Measurements from ENCODE around the gene LHX3. TPM values are rescaled to one million over a fixed set of nuclear protein-coding genes. Genes with fewer than 3 reads are reported as not detected.
A peak's percentile ranks its signal among the peaks of the same experiment; 100 is the strongest.

The LHX3 gene
- total RNA-seq, result not detected
- polyA plus RNA-seq, result not detected
- long read RNA-seq, donor 1, result 0 reads
- long read RNA-seq, donor 2, result 0 reads
- long read RNA-seq, donor 3, result 0 reads

DNA sequence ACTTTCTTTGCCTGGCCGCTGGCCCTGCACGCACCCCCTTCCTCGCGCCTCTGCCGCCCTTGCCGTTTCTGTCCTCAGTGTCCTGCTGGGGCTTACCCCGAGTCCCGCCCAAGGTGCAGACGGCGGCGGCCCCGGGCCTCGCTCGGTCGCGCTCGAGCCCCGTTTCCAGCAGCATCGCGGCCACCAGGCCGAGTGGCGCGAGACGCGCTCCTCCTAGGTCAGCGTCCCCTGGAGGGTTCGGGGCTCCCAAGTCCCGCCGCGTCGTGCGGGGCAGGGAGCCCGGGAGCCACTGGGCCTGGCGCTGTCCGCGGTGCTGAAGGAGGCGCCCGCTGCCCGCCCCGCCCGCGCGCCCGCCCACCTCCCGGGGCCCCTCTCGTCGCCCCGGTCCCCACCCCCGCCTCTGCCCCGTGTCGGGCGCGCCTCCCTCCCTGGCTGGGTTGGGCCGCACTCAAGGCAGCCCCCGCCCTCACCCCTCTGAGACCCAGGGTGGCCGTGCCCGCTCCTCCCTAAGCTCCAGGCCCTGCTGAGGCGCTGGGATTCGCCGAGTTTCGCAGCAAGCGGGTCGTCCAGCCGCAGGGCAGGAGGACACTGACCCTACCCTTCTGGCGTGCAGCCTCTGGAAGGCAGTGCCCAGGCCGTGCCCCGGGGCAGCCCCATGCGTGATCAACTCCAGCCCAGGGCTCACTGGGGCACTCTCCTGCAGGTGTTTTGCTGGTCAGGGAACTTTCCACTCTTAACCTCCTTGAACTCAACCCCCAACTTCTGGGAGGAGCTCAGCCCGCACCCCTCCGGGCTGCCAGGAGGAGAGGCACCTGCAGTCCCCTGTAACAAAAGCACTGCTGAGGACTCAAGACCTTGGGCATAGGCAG is at the start of gene LHX3:
TSS of gene LHX3 (minus strand) at position 291 of the 869 bp plus-strand sequence. CDS start at position 175, 116 bp downstream.
- ATAC-seq (peak in 2 of 4 donors; percentile 64 to 74), DNase-seq (peak in 2 of 5 donors; percentile 22 to 31)

DNA sequence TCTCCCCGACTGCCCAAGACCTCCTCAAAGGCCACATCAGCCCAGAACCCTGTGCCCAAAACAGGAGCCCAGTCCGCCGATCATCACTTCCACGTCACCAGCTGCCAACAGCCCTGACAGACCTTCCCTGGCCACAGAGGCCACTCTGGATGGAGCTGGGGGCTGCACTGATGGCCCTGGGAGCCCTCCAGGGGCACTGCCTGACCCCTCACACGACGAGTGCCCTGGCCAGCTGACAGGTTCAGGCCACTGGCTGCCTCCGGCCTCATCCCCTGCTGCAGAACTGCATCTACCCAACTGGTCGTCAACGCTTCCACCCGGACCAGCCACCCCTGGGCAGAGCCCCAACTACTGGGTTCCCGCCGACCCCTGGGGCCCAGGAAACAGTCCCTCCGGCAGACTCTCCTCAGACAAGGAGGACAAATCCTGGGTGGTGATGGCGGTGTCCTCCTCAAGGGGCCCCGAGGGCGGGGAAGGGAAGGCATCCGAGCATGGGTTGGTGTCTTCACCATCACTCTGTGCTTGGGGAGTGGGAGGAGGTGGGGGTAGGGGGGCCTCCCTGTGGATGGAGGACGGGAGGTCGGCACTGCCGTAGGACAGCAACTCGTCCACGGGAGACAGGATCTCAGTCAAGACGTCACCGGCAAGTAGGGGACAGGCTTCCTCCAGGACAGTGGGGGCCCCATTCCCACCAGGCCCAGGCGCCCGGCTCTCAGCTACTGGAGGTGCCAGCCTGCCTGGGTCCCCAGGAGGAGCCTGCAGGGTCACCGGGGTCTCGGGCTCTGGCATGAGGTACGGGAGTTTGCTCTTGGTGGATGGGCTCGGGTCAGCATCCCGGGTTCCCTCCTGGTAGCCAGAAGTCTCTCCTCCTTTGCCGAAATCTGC is 48.6 kb upstream of the LHX3 start:
- peaks cover 0 to 12% (median 0%) of the 10 kb centered on the region in 12 donors for H3K4me1 ChIP-seq
- H3K27ac ChIP-seq, result no peak overlapping the region
- no peak overlapping the region for H3K4me3 ChIP-seq
- TF ChIP-seq, protein P1, sequence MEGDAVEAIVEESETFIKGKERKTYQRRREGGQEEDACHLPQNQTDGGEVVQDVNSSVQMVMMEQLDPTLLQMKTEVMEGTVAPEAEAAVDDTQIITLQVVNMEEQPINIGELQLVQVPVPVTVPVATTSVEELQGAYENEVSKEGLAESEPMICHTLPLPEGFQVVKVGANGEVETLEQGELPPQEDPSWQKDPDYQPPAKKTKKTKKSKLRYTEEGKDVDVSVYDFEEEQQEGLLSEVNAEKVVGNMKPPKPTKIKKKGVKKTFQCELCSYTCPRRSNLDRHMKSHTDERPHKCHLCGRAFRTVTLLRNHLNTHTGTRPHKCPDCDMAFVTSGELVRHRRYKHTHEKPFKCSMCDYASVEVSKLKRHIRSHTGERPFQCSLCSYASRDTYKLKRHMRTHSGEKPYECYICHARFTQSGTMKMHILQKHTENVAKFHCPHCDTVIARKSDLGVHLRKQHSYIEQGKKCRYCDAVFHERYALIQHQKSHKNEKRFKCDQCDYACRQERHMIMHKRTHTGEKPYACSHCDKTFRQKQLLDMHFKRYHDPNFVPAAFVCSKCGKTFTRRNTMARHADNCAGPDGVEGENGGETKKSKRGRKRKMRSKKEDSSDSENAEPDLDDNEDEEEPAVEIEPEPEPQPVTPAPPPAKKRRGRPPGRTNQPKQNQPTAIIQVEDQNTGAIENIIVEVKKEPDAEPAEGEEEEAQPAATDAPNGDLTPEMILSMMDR (IDR thresholded peaks at IDR 0.05), result no peak
- no peak for TF ChIP-seq POLR2A (IDR thresholded peaks at IDR 0.05)
- 80 to 84% (median 81%) methylated on average over 22 to 32 of the region's 32 CpGs for WGBS, 4 donors
- no peaks in the 10 kb centered on the region for H3K36me3 ChIP-seq
- ATAC-seq, result no peak
- intact Hi-C loops (cut with DNase I), result no loop called here
- DNase-seq, result no peak
- peaks cover 0 to 5% (median 0%) of the 10 kb centered on the region in 9 donors for H3K27me3 ChIP-seq
- H3K9me3 ChIP-seq, result no peaks in the 10 kb centered on the region

More for the DNA sequence above, at the start of gene LHX3:
- Histone ChIP-seq H3K36me3 (peaks cover 0 to 16% (median 4%) of the 10 kb centered on the region in 9 donors), H3K9me3 (no peaks in the 10 kb centered on the region), H3K27me3 (peaks cover 36 to 54% (median 48%) of the 10 kb centered on the region in 9 donors), H3K4me3 (no peak within 1 kb of the TSS), H3K4me1 (peaks cover 0 to 8% (median 0%) of the 10 kb centered on the region in 12 donors), H3K27ac (no peak within 1 kb of the TSS)
- intact Hi-C loops (cut with DNase I), result no loop called here
- 0 to 18% (median 8%) methylated on average over 2 to 70 of the region's 70 CpGs for WGBS, 4 donors
- TF ChIP-seq, protein P1 (IDR thresholded peaks at IDR 0.05), result no peak
- TF ChIP-seq POLR2A (IDR thresholded peaks at IDR 0.05), result no peak

DNA sequence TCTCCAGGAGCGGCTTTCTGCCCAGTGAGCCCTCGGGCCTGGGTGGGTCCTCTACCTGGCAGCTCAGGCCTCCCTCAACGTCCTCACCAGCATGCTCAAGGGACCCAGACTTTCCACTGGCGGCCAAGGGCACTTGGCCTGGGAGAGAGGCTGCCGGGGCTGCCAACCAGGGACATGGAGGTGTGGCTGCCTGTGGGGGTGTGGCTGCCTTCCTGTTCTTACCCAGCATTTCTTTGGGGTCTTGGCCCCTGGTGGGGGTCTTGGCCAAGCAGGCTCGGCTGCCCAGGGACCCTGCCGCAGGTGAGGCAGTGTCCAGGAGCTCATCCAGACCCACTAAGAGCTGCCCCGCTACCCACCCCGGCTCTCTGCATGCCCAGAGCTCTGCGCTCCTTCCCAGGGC is 47.9 kb upstream of the LHX3 start:
- DNase-seq (no peak), ATAC-seq (no peak)
- no peaks in the 10 kb centered on the region for H3K36me3 ChIP-seq
- H3K4me1 ChIP-seq, result peaks cover 0 to 12% (median 0%) of the 10 kb centered on the region in 12 donors
- H3K4me3 ChIP-seq, result no peak overlapping the region
- H3K27ac ChIP-seq, result no peak overlapping the region
- TF ChIP-seq POLR2A (IDR thresholded peaks at IDR 0.05), result no peak
- TF ChIP-seq, protein P1 (IDR thresholded peaks at IDR 0.05), result no peak
- no peaks in the 10 kb centered on the region for H3K9me3 ChIP-seq
- WGBS, 4 donors, result 85 to 91% (median 86%) methylated on average over 7 to 10 of the region's 10 CpGs
- intact Hi-C loops (cut with DNase I), result no loop called here
- H3K27me3 ChIP-seq, result peaks cover 0 to 3% (median 0%) of the 10 kb centered on the region in 9 donors
